Activated CD4-positive, CD25-positive, alpha-beta regulatory T cell treated with anti-CD3 and anti-CD28 coated beads, Interleukin-2, amount 50 U/mL, for 72 hours (primary cell): ENCODE measurements around the gene CD37.
"Not testable (repeated sequence)": the region's sequence is repeated elsewhere in the genome, so short reads cannot be mapped to it uniquely, and the experiment has no call there.

Experiments
- DNase-seq: peaks from one replicate; pipeline ENCODE4 v3.0.0; 2021

CD37 gene

DNA sequence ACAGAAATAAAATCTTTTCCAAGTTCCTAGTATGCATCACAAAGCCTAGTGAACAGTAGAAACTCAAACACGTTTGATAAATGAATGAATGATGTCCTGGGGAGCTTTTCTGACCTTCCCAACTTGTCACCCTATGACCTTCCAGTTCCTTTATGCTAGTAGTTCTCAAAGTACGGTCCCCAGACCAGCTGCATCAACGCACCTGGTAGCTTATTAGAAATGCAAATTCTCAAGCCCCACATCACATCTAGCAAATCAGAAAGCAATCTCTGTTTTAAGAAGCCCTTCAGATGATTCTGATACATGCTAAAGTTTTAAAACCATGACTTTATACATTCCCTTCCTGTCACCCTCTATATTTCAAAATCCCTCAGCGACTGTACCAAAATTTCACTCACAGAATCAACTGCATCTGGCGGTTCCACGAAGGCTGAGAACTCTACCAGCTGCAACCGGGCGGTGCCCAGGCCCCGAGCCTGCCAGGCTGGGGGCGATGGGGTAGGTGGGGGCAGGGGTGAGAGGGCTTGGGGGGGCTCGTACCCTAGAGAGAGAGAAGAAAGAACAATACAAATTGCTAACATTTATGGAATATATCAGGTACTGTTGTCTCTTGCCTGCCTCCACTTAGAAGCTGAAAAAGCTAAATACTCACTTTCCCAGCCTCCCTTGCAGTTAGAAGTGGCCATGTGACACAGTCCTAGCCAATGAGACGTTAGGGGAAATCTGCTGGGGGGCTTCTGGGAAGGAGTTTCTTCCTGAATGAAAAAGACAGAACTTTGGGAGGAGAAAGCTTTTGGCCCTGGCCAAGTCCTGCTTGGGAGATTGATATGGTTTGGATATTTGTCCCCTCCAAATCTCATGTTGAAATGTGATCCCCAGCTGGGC lies 13.3 kb downstream of the CD37 start:
- no peak for DNase-seq

DNA sequence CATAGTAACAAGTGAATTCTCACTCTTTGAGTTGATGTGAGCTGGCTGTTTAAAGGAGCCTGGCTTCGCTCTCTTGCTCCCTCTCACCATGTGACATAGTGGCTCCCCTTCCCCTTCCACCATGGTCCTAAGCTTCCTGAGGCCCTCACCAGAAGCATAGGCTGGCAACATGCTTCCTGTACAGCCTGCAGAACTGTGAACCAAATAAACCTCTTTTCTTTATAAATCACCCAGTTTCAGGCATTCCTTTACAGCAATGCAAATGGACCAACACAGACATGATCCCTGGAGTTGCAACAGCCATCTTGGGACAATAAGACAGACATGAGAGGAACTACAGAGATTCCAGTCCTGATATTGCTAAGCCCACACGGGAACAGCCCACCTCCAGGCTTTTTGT lies 14.4 kb downstream of the CD37 start:
- no peak for DNase-seq

DNA sequence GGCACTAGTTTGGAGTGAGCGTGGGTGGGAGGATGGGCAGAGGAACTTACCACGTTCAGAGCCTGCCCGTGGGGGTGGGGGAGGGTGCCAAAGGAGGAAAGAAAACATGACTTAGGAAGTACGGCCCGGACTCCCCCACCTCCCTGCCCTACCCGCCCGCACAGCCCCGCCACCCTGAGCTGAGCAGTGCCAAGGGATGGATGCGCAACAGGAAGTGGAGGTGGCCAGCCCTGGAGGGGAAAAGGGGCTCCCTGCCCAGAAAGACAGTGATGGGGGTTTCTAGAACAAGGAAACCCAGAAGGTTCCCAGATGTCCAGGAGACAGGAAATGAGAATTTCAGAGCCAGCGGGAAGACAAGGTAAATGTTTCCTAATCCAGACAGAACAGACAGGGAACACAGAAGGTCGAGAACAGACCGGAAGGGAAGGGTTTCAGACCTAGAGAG lies 20.7 kb downstream of the CD37 start:
- no peak for DNase-seq

DNA sequence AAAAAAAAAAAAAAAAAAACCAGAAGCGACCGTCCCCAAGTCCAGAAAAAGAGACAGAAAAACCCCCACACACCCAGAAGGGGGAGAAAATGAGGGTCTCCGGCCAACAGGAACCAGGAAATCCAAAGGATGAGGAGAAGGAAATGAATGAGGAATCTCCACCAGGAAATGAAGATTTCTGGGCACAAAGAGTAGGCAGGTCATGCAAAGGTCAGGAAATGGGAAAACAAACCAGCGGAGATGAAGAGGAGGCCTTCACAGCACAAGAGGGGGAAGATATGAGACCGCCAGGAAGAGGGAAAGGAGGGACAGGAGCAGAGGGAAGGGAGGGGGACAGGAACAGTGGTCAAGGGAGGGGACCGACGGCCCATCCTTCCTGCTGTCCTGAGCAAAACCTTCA lies 21.2 kb downstream of the CD37 start:
- no peak for DNase-seq

DNA sequence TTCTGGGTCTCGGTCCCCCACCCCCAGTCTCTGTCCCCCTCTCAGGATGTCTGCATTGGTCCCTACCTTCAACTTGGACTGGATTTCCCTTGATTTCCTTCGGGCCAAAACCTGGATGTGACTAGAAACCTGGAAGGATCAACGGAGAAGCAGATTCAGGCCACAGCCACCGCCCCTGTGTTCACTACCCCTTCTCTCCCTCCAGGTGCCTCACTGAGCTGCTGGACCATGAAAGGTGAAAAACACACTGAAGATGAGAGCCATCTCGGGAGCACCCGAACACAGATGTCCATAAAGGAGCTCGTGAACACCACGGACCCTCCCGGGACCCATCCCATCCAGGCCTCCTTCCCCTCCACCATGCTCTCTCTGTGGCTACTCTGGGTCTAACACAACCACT lies 22.0 kb downstream of the CD37 start:
- DNase-seq: no peak

DNA sequence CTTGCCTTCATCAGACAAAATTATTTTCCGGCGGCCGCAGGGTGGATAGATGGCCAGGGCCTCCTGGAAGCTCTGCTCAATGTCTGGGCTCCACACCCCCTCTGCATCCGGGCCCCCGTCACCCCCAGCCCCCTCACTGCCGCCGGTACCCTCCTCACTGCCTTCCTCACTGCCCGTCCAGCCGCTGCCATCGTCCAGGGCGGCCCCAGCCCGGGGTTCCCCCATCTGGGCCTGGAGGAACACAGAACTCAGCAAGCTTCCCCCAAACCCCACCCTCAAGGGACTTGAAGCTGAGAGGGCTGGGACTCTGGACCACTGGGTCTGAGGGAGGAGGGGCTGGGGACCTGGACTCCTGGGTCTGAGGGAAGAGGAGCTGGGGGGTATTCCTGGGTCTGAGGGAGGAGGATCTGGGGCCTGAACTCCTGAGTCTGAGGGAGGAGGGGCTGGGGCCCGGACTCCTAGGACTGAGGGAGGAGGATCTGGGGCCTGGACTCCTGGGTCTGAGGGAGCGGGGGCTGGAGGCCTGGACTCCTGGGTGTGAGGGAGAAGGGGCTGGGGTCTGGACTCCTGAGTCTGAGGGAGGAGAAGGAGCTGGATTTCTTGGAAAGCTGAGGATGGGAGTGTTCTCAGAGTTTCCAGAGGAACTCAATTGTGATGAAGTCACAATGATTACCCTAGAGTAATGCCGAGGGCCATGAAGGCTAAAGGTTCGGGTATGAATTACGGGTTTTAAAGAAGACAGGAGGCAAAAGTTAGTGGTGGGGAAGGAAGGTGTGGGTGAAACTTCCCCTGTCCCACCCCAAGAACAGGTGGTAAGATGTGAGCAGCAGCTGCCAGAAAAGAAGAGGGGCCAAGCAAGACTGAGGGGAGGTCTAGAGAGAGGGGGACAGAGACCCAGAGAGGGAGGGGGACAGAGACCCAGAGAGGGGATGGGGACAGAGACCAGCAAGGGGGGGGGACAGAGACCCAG lies 24.9 kb downstream of the CD37 start:
- no peak for DNase-seq

DNA sequence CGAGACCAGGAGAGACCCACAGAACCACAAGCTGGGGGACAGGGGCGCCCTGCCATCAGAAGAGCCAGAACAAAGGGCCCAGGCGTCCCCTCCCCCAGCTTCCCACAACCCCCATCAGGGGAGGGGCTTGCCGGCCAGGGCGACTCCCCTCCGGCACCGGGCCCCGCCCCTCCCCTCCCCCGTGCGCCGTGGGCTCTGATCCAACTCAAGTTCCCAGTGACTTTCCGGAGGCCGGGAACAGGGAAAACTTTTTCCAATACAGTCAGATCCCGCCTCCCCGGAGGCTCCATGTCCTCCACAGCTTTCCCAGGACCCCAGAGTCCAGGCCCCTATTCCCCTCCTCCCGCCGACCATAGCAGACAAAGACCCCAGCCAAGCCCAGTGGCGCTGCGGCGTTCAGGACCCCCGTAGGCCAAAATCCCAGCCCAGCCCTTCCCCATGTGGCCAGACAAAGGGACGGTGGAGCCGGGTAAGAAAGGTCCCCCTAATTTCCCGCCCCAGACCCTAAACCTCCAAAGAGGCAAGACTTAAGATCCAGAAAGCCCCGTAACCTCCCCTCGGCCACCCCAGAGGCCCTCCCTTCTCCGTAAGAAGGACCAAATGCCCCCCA lies 26.3 kb downstream of the CD37 start:
- DNase-seq: no peak

DNA sequence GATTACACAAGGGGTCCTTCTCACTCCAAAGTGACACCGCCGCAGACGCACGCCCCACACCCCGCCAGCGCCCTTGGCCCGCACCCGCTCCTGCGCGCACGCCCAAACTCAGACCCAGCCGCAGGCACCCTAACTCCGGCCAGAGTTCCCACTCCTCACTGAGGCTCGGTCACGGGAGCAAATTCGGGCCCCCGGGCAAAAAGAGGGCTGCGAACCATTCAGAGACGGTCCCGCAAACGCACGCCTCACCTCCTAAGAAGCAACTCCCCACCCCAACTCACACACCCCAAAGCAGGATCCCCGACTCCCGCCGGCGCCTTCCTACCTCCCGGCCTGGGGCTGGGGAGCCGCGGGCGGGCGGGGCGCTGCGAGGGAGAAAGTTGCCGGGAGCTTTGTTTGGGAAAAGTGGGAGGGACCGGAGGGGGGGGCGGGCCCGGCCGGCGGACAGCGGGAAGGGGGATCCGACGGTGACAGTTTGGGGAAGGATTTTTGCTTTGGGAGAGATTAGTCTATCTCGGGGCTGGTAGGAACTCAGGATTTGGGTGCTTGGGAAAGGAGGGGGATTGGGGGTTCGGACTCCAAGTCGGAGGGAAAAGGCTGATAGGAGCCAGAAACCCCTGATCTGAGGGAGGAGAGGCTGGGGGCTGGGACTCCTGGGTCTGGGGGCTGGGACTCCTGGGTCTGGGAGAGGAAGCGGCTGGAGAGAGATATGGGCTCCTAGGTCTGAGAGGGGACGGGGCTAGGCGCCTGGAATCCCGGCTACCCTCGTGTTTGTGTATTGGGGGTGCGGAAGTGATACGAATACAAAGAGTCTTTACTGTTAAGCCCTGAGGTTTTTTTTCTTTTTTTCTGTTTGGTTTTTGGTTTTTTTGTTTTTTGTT lies 27.1 kb downstream of the CD37 start, which contains the start of gene TEAD2:
Gene TEAD2 (minus strand): TSS at position 369 of the 881 bp plus-strand sequence. CDS start 2,341 bp downstream, outside the sequence.
- DNase-seq: no peak

DNA sequence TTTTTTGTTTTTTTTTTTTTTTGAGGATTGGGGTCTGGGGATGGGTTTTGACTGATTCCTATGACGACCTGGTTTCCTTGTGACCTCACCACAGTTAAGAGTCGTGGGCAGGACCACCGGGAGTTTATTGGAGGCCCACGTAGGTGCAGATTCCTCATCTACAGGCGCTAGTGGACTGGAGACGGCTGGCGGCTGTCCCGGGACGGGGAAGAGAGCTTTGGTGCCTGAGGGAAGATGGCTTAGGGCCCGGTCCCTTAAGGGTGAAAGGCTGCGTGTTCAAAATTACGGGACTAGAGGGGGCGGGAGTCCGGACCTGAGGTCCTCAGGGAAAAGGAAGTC lies 27.7 kb downstream of the CD37 start:
- DNase-seq: no peak

DNA sequence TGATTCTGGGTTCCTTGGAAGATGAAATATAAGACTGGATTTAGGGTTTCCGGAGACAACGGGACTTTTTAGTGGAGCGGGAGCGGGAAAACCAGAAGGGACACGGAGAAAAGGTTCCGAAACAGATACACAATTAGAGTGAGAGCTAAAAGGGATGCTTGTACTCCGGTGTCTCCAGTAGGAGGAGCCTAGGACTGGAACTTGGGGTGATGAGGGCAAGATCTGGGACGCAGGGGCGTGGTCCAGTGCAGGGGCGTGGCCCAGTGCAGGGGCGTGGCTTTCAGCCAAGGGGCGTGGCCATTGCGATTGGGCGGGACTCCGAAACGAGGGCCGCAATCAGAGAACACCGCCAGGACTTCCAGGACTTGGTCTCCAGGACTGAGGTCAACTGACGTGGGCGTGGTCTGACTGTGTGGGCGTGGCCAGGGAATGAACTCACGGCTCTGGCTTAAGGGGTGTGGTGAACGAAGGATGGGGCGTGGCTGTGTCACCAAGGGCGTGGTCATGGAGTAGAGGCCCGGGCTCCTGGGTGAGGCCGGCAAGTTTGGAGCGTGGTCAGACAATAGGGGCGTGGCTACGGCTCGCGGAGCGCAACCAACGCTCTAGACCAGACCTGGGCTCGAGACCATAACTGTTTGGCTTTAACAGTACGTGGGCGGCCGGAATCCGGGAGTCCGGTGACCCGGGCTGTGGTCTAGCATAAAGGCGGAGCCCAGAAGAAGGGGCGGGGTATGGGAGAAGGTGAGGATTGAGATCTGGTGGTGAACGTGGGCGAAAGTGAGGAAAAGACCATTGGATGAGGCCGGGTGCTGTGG lies 28.3 kb downstream of the CD37 start, which contains the start of gene DKKL1:
Gene DKKL1 (plus strand): TSS at position 610 of the 815 bp plus-strand sequence. CDS start 122 bp downstream, at position 732.
- peak; percentile 80 for DNase-seq

DNA sequence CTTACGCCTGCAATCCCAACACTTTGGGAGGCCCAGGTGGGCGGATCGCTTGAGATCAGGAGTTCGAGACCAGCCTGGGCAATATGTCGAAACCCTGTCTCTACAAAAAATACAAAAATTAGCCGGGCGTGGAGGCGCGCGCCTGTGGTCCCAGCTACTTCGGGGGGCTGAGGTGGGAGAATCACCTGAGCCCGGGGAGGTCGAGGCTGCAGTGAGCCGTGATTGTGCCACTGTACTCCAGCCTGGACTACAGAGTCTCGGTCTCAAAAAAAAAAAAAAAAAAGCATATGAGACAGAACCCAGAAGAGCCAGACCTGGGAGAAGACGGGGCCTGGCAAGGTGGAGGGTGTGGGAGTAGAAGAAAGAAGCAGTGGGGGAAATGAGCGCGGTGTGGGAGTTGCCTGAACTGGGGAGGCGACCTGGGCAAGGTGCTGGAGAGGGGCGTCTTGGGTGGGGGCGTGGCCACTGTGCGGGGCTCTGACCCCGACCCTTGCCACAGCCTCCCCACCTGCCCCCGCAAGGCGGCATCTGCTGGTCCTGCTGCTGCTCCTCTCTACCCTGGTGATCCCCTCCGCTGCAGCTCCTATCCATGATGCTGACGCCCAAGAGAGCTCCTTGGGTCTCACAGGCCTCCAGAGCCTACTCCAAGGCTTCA lies 29.0 kb downstream of the CD37 start:
- DNase-seq: no peak

DNA sequence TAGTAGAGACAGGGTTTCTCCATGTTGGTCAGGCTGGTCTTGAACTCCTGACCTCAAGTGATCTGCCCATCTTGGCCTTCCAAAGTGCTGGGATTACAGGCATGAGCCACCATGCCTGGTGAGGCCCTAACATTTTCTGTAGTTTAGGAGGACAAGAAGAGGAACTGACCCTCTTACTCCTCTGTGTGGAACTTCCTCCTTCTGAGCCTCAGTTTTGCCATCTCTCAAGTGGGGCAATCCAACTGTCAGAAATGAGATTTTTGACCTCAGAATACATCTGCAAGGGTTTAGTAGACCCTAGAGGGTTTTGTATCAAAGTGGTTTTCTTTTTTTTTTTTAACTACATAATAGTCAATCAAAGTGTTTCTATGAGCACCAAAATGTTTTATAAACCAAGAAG lies 30.9 kb downstream of the CD37 start:
- no peak for DNase-seq

DNA sequence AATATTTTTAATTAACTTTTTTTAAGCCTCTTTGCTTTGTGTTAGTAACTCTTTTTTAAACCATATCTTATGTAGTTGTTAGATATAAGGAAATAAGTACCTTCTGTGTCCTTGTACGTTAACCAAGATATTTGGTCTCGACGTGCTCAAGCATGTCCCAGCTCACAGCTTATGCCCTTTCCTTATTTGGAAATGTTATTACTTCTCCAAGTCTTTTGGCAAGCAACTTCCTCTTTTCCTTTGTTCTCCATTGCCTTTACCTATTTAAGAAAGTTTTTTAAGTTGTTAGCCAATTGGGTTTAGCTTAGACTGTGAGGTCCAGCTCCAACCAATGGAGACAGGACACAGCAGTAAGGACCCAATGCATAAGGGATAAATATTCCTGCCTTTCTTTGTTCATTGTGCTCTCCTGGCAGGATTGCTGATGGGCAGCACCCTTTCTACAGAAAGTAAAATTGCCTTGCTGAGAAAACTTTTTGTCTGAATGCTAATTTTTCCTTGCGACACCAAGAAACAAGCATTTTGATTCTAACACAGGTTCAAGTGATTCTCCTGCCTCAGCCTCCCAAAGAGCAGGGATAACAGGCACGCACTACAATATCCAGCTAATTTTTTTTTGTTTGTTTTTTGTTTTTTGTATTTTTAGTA lies 33.6 kb downstream of the CD37 start:
- no peak for DNase-seq

DNA sequence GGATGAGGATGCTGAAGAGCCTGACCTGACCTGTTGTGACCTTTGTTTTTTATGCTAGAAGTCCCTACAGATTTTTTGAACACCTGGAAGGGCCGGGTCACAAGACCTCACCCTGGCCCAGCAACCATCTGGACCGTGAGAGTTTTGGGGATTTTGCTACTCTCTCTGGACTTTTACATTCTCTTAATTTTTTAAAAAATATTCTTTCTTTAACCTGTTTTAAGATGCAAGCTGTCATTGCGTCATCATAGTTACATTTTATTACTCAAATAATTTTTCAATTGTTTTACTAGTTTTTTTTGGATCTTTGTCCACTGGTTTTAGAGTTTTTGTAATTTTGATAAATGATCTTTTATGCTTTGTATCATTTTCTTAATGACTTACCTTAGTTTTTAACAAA lies 36.0 kb downstream of the CD37 start:
- no peak for DNase-seq

DNA sequence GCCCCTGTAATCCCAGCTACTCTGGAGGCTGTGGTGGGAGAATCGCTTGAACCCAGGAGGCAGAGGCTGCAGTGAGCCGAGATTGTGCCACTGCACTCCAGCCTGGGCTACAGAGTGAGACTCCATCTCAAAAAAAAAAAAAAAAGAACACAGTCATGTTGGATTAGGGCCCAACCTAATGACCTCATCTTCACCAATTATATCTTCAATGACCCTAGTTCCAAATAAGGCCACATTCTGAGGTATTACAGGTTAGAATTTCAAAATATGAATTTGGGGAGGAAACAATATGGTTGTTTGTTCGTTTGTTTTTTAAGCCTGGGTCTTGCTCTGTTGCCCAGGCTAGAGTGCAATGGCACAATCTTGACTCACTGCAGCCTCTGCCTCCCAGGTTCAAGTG lies 38.0 kb downstream of the CD37 start:
- DNase-seq: not testable (repeated sequence)

DNA sequence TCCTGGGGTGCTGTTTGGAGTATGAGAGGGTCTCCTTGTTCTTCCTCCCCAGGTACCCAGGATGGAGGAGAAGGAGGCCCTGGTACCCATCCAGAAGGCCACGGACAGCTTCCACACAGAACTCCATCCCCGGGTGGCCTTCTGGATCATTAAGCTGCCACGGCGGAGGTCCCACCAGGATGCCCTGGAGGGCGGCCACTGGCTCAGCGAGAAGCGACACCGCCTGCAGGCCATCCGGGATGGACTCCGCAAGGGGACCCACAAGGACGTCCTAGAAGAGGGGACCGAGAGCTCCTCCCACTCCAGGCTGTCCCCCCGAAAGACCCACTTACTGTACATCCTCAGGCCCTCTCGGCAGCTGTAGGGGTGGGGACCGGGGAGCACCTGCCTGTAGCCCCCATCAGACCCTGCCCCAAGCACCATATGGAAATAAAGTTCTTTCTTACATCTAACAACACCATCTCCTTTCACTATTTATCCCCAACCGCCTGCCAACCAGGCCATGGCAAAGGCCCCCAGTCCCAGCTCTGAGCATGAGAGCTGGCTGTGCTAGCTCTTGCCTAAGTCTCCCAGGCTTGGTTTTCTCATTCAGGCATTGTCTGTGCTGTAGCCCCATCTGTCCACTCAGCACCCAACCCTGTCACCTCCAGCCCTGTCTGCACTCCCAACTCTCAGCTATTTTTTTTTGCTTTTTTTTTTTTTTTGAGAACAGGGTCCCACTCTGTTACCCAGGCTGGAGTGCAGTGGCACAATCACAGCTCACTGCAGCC lies 39.6 kb downstream of the CD37 start:
- DNase-seq: no peak

DNA sequence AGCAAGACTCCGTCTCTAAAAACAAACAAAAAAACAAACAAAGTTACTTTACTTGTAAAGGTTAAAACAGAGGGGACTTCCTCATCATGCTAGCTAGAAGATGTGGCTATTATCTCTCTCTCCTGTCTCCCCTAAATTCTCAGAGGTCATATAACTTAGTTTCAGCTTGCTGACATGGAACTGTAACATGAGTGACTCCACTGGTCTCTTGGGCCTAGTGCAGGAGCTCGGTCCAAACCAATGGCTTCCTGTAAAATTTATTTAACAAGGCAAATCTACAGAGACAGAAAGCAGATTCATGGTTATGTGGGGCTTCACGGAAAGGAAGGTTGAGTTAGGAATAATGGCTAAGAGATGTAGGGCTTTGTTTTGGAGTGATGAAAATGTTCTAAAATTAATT lies 43.3 kb downstream of the CD37 start:
- no peak for DNase-seq

DNA sequence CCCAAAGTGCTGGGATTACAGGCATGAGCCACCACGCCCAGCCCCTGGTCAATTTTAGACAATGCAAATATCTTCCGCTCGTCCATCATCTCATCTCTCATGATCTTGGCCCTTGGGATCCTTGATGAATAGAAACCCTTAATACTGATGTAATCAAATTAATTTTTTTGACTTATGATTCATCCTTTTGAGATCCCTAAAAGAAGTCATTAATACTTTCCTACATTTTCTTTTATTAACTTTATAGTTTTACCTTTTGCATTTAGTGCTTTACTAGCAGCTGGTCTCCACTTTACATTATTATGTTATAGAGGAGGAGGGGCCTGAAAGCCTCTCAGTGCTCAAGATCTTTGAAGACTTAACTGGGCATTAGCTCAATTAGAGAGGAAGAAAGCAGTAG lies 45.2 kb downstream of the CD37 start:
- no peak for DNase-seq

DNA sequence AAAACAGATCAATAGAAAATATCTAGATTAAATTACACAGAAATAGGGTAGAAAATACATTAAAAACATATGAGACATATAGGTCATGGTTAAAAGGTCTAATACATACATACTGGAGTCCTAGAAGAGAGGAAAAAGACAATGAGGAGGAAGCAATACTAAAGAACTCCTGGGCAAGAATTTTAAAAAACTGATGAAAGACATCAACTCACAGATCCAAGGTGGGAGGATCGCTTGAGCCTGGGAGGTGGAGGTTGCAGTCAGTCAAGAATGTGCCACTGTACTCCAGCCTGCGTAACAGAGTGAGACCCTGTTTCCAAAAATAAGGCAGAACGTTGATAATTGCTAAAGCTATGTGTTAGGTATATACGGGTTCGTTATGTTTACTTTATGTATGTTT lies 47.4 kb downstream of the CD37 start:
- DNase-seq: no peak
